GM12892 (cell line): ENCODE data around the gene PARP15. TPM values are rescaled to one million over a fixed set of nuclear protein-coding genes. Genes with fewer than 3 reads are reported as not detected.

ENCODE experiments used
- DNase-seq: peaks from one replicate; pipeline ENCODE4 v3.0.0; 2011; ENCODE audit not compliant: insufficient read length
- FAIRE-seq: peaks from 2 replicates; lab custom pipeline; 2011; peaks lifted over from hg19 to GRCh38; lab: Jason Lieb, UNC
- POLR2A ChIP-seq: IDR thresholded peaks from 2 replicates; pipeline ENCODE4 v1.6.1; 2011; ENCODE audit warnings: low read depth, low read length, control low read depth
- POLR2AphosphoS5 ChIP-seq: IDR thresholded peaks from 2 replicates; pipeline ENCODE4 v1.6.1; 2011; ENCODE audit warnings: low read depth, low read length, control low read depth
- TAF1 ChIP-seq: IDR thresholded peaks from 2 replicates; pipeline ENCODE4 v1.6.1; 2011; ENCODE audit warnings: low read depth, mild to moderate bottlenecking, control low read depth, low read length, borderline replicate concordance
- polyA plus RNA-seq: library from polyadenylated mRNA; unstranded; fragments of >200 nt; gene quantifications from one replicate; pipeline ENCODE4 v1.2.1, GENCODE V29; 2012; ENCODE audit warnings: missing spikeins, inconsistent platforms; ENCODE audit not compliant: missing spikeins

Gene PARP15
- 36.6 TPM for polyA plus RNA-seq

- TF ChIP-seq POLR2A: peak; percentile 80
- peak; percentile 82 for TF ChIP-seq POLR2AphosphoS5
- peak; percentile 63; the same call in 1 of the 2 replicates for TF ChIP-seq TAF1
- DNase-seq: no peak
- FAIRE-seq: peak; percentile 92
Observed at GRCh38 chr3:122577409-122578031, at the start of gene PARP15. PARP15 (plus strand) TSS chr3:122577650; CDS start chr3:122577668, 18 bp downstream.

GRCh38 chr3:122530164-122530563, 47.3 kb upstream of the PARP15 start:
- DNase-seq (no peak), FAIRE-seq (no peak)
- no peak for TF ChIP-seq POLR2AphosphoS5
- no peak for TF ChIP-seq TAF1
- TF ChIP-seq POLR2A: no peak

- TF ChIP-seq POLR2AphosphoS5 (no peak), TAF1 (no peak), POLR2A (no peak)
- no peak for DNase-seq
- FAIRE-seq: no peak
Observed at GRCh38 chr3:122533480-122533879, 44.0 kb upstream of the PARP15 start.

GRCh38 chr3:122533931-122534334, 43.5 kb upstream of the PARP15 start:
- peak; percentile 95 for FAIRE-seq
- no peak for TF ChIP-seq POLR2A
- no peak for TF ChIP-seq TAF1
- TF ChIP-seq POLR2AphosphoS5: no peak
- peak; percentile 42 for DNase-seq

GRCh38 chr3:122535964-122536631, 41.4 kb upstream of the PARP15 start:
- TF ChIP-seq TAF1: no peak
- no peak for TF ChIP-seq POLR2A
- TF ChIP-seq POLR2AphosphoS5: no peak
- no peak for FAIRE-seq

GRCh38 chr3:122536632-122537001, 40.8 kb upstream of the PARP15 start:
- TF ChIP-seq TAF1 (no peak), POLR2AphosphoS5 (no peak)
- FAIRE-seq: no peak
- DNase-seq: no peak

More at GRCh38 chr3:122535964-122536631, 41.4 kb upstream of the PARP15 start:
- DNase-seq: no peak

- DNase-seq (no peak), FAIRE-seq (no peak)
- TF ChIP-seq TAF1 (no peak), POLR2A (no peak), POLR2AphosphoS5 (no peak)
Observed at GRCh38 chr3:122538956-122539490, 38.4 kb upstream of the PARP15 start.

- DNase-seq: no peak
- FAIRE-seq: no peak
- TF ChIP-seq TAF1: no peak
Observed at GRCh38 chr3:122546151-122546550, 31.3 kb upstream of the PARP15 start.

GRCh38 chr3:122548076-122548475, 29.4 kb upstream of the PARP15 start:
- DNase-seq: no peak
- TF ChIP-seq POLR2AphosphoS5 (no peak), POLR2A (no peak), TAF1 (no peak)
- FAIRE-seq: no peak

- FAIRE-seq (no peak), DNase-seq (no peak)
- TF ChIP-seq POLR2A (no peak), POLR2AphosphoS5 (no peak), TAF1 (no peak)
Observed at GRCh38 chr3:122548619-122549018, 28.8 kb upstream of the PARP15 start.

GRCh38 chr3:122553171-122553570, 24.3 kb upstream of the PARP15 start:
- DNase-seq (no peak), FAIRE-seq (no peak)
- TF ChIP-seq TAF1 (no peak), POLR2AphosphoS5 (no peak), POLR2A (no peak)

- FAIRE-seq (no peak), DNase-seq (no peak)
- TF ChIP-seq TAF1 (no peak), POLR2A (no peak), POLR2AphosphoS5 (no peak)
Observed at GRCh38 chr3:122555275-122556071, 22.0 kb upstream of the PARP15 start.
